Activated gamma-delta T cell treated with anti-CD3 and anti-CD28 coated beads, Interleukin-2, amount 50 U/mL, for 16 hours (primary cell): ENCODE measurements around the gene ARHGEF12.

ENCODE experiments used
- DNase-seq: peaks from one replicate; pipeline ENCODE4 v3.0.0-alpha.2; 2020; ENCODE audit warnings: low read depth

The ARHGEF12 gene

DNA sequence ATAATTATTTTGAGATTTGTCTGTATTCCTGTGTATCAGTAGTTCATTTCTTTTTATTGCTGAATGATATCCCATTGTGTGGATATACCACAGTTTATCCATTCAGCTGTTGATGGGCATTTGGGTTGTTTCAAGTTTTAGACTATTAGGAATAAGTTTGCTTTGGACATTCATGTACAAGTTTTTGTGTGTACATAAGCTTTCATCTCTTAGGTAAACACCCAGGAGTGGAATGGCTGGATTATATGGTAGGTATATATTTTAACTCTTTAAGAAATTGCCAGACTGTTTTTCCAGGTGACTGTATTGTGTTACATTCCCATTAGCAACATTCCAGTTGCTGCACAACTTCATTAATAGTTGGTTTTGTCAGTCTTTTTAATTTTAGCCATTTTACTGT lies 52.0 kb downstream of the ARHGEF12 start:
- DNase-seq: no peak

- no peak for DNase-seq
These were observed 53.7 kb downstream of the ARHGEF12 start for GRCh38 chr11:120389693-120390584.

GRCh38 chr11:120390585-120390922 lies 54.3 kb downstream of the ARHGEF12 start:
- DNase-seq: no peak

GRCh38 chr11:120391292-120391691 lies 55.1 kb downstream of the ARHGEF12 start:
- no peak for DNase-seq

GRCh38 chr11:120391854-120392253 lies 55.6 kb downstream of the ARHGEF12 start:
- DNase-seq: no peak

DNA sequence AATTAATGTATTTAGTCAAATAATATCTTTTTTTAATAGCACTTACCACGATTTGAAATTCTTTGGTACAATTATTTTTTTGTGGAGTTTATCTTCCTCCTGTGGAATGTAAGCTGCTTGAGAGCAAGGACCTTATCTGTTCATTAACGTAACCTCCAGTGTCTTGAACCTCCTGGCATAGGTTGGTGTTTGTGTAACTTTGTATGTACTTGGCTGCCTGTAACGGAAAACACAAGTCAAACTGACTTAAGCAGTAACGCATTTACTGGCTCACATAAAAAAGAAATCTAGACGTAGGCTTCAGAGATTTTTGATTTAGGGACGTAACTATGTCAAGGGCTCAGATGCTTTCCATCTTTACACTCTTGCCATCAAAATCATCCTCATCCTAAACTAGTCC lies 56.1 kb downstream of the ARHGEF12 start:
- no peak for DNase-seq

DNA sequence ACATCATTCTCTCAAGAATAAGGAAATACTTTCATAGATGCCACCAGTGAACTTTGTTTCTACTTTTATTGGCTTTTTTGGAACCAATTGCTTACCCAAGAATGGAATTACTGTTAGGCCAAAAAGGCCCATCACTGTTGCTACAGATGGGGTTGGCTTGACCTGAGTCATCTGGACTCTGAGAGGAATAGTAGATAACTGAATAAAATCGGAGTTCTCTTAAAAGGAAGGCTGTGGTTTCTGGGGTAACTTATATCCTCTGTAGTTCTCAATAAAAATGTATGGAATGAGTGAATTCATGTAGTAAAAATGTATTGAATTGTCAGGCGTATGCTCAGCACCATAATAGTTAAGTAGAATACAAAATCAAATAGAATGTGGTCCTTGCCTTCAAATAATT lies 56.6 kb downstream of the ARHGEF12 start:
- DNase-seq: no peak

DNA sequence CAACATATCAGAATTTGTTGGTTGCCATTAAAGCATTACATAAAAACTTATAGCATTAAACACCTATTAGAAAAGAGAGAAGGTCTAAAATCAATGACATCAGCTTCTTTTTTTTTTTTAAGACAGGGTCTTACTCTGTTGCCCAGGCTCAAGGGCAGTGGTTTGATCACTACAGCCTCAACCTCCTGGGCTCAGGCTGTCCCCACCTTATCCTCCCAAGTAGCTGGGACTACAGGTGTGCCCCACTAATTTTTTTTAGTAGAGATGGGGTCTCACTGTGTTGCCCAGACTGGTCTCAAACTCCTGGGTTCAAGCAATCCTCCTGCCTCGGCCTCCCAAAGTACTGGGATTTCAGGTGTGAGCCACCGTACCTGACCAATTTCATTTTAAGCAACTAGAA lies 57.9 kb downstream of the ARHGEF12 start:
- DNase-seq: no peak

DNA sequence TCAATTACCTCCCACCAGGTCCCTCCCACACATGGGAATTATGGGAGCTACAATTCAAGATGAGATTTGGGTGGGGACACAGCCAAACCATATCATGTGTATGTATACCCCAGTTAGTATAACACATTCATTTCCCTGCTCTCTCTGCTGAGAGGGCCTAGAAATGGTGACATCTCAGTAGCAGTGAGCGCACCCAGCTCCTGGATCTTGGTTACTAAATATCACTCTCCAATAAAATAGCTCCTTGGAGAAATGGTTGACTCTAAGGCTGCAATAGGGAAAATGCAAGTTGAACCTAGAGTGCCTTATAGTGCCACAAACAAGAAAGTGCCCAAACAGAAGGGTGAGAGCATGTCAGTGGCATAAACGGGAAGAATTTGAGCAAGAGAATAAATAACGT lies 59.6 kb downstream of the ARHGEF12 start:
- no peak for DNase-seq

DNA sequence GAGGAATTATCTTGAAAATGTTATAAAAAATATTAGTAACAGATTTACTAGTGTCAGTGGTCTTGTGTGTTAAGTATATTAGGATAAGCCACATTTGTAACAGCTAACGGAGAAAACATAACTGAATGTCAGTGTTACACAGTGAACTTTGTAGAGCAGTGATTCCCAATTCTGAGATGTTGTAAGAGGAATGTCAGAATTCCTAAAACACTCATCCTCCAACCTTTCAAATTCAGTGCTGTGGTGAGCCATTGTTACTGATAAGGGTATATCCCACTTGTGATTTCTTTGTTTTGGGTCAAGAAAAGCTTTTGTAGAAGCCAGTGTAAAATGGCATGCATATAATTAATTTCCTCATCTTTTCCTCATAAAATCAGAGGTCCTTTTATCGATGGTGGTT lies 61.9 kb downstream of the ARHGEF12 start:
- DNase-seq: no peak

- DNase-seq: no peak
These were observed 63.1 kb downstream of the ARHGEF12 start for GRCh38 chr11:120399307-120399706.

GRCh38 chr11:120400564-120401364 lies 64.6 kb downstream of the ARHGEF12 start:
- no peak for DNase-seq

- DNase-seq: no peak
These were observed 65.3 kb downstream of the ARHGEF12 start for GRCh38 chr11:120401506-120401905.

DNA sequence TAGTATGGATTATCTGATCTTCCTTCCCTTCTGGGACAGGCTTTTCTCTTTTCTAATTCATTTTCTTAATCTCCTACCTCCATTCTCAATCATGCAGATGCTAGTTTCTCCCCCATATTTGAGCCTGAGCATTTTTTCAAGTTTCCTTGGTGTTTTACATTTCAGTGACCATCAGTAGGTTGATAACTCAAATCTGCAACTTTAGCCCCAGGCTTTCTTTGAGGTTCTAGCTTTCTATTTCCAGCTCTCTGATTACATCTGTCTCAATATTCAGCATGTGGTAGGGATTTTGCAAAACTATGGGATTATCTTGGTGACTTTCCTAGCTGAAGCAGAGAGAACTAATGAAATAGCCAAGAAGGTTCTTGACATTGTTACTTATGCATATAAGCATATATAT lies 67.8 kb downstream of the ARHGEF12 start:
- DNase-seq: no peak

DNA sequence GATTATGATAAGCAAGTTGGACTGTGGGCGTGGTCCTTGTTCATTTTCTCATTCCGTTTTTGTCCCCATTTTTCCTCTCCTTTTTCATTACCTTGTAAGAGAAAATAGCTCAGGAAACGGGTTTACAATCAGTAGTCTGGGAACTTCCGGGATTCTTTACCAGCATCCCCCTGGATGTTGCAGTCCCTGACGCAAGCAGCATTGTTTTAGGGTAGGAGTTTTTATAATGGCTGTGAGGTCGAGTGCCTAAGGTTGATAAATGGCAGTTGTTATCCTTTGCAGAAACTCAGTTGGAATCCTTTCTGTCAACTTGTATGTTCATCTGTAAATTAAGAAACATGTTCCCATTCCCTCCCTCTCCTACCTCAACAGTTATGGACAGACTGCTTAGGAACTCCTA lies 68.3 kb downstream of the ARHGEF12 start:
- DNase-seq: no peak

DNA sequence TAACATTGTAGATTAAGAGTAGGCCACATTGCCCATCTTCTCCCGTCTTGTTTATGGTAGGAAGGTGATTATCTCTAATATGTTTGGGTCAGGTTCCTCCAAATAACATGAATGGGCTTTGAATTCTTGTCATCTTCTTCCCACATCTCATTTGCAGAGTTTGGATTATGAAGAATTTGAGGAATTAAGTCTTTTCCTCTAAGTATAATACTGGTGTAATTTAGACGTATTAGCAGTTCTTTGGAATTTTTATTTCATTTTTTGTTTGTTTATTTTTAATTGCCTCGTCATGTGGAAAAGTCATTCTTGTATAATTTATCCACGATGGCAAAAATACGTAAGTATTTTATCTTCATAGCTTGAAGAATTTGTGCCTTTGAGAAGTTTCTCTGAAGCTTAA lies 73.4 kb downstream of the ARHGEF12 start:
- no peak for DNase-seq

- no peak for DNase-seq
These were observed 74.6 kb downstream of the ARHGEF12 start for GRCh38 chr11:120410622-120411380.

GRCh38 chr11:120413480-120413879 lies 77.3 kb downstream of the ARHGEF12 start:
- no peak for DNase-seq

GRCh38 chr11:120420572-120420971 lies 84.4 kb downstream of the ARHGEF12 start:
- DNase-seq: no peak

DNA sequence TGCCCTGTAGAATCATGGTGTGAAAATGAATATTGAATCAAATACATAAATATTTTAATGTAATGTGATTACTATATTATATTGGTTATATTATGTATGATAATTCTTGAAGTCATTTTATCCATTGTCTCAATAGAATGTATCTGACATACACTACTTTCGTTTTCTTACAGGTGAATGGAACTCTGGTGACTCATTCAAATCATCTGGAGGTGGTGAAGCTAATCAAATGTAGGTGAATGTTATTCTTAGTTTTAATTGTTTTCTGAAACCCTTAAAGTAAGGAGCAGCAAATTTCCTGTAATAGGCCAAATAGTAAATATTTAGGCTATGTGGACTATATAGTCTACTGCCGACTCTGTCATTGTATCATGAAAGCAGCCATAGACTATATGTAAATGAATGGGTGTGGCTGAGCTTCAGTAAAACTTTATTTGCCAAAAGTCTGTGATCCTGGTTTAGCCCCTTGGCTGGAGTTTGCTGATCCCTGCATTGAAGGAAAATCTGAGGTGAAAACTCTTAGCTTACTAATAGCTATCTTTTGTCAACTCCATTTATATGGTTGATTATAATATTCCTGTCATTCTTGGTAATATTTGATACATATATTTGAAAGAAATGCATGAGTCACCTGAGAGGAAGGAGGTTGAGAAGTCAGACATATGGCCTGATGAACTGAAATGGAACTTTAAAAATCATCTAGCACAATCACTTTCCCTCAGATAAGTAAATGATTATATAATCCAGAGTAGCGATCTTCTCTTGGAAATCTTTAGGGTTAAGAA lies 88.2 kb downstream of the ARHGEF12 start:
- no peak for DNase-seq

- DNase-seq: no peak
These were observed 88.7 kb downstream of the ARHGEF12 start for GRCh38 chr11:120424970-120425332.

GRCh38 chr11:120425527-120425926 lies 89.3 kb downstream of the ARHGEF12 start:
- no peak for DNase-seq
